Ishikawa (cell line): ENCODE results near the gene MAPK6.

Experiments used
- CEBPB ChIP-seq: IDR thresholded peaks from 2 replicates; pipeline ENCODE4 v1.6.1; 2012
- CREB1 ChIP-seq: IDR thresholded peaks from 2 replicates; pipeline ENCODE4 v1.6.1; 2012; ENCODE audit warnings: low read depth
- EGR1 ChIP-seq: IDR thresholded peaks from 2 replicates; pipeline ENCODE4 v1.6.1; 2012
- EP300 ChIP-seq: IDR thresholded peaks from 2 replicates; pipeline ENCODE4 v1.6.1; 2012; ENCODE audit warnings: borderline replicate concordance
- FOXM1 ChIP-seq: IDR thresholded peaks from 2 replicates; pipeline ENCODE4 v1.6.1; 2012; ENCODE audit warnings: low read depth, borderline replicate concordance
- NFIC ChIP-seq: IDR thresholded peaks from 2 replicates; pipeline ENCODE4 v1.6.1; 2012
- RAD21 ChIP-seq: IDR thresholded peaks from 2 replicates; pipeline ENCODE4 v1.6.1; 2012; ENCODE audit warnings: low read depth
- TAF1 ChIP-seq: IDR thresholded peaks from 2 replicates; pipeline ENCODE4 v1.6.1; 2012; ENCODE audit warnings: low read depth, mild to moderate bottlenecking
- TCF12 ChIP-seq: IDR thresholded peaks from 2 replicates; pipeline ENCODE4 v1.6.1; 2012; ENCODE audit warnings: low read depth
- TEAD4 ChIP-seq: IDR thresholded peaks from 2 replicates; pipeline ENCODE4 v1.6.1; 2012
- USF1 ChIP-seq: IDR thresholded peaks from 2 replicates; pipeline ENCODE4 v1.6.1; 2012
- YY1 ChIP-seq: IDR thresholded peaks from 2 replicates; pipeline ENCODE4 v1.6.1; 2012; ENCODE audit warnings: low read depth
- TF ChIP-seq, protein P1 (sequence below): IDR thresholded peaks from 2 replicates; pipeline ENCODE4 v1.6.1; 2012; ENCODE audit warnings: low read depth, mild to moderate bottlenecking
- TF ChIP-seq, protein P2 (sequence below): IDR thresholded peaks from 2 replicates; pipeline ENCODE4 v1.6.1; 2012

GRCh38 chr15:52095597-52096262 is 76.7 kb downstream of the MAPK6 start:
- TF ChIP-seq, protein P1, sequence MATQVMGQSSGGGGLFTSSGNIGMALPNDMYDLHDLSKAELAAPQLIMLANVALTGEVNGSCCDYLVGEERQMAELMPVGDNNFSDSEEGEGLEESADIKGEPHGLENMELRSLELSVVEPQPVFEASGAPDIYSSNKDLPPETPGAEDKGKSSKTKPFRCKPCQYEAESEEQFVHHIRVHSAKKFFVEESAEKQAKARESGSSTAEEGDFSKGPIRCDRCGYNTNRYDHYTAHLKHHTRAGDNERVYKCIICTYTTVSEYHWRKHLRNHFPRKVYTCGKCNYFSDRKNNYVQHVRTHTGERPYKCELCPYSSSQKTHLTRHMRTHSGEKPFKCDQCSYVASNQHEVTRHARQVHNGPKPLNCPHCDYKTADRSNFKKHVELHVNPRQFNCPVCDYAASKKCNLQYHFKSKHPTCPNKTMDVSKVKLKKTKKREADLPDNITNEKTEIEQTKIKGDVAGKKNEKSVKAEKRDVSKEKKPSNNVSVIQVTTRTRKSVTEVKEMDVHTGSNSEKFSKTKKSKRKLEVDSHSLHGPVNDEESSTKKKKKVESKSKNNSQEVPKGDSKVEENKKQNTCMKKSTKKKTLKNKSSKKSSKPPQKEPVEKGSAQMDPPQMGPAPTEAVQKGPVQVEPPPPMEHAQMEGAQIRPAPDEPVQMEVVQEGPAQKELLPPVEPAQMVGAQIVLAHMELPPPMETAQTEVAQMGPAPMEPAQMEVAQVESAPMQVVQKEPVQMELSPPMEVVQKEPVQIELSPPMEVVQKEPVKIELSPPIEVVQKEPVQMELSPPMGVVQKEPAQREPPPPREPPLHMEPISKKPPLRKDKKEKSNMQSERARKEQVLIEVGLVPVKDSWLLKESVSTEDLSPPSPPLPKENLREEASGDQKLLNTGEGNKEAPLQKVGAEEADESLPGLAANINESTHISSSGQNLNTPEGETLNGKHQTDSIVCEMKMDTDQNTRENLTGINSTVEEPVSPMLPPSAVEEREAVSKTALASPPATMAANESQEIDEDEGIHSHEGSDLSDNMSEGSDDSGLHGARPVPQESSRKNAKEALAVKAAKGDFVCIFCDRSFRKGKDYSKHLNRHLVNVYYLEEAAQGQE, result no peak
- no peak for TF ChIP-seq EP300
- TF ChIP-seq TEAD4, result no peak
- TF ChIP-seq CREB1, result no peak
- no peak for TF ChIP-seq TAF1
- TF ChIP-seq RAD21, result no peak
- TF ChIP-seq NFIC, result no peak
- no peak for TF ChIP-seq USF1
- TF ChIP-seq, protein P2, sequence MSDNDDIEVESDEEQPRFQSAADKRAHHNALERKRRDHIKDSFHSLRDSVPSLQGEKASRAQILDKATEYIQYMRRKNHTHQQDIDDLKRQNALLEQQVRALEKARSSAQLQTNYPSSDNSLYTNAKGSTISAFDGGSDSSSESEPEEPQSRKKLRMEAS, result no peak
- TF ChIP-seq EGR1, result no peak
- no peak for TF ChIP-seq CEBPB
- TF ChIP-seq YY1, result no peak
- TF ChIP-seq TCF12, result no peak
- no peak for TF ChIP-seq FOXM1
